Measurements from ENCODE around the gene RNF112. TPM values are rescaled to one million over a fixed set of nuclear protein-coding genes. Genes with fewer than 3 reads are reported as not detected.

Gene RNF112
- total RNA-seq, 1 experiment from 2014 or later = 0.81 TPM

GRCh38 chr17:19426631-19427030 is 15.6 kb downstream of the RNF112 start:
- Histone ChIP-seq H3K4me1 (ENCODE audit: insufficient read depth, low read length) (no peaks in the 10 kb centered on the region), H3T11ph (ENCODE audit: low read length) (no peak overlapping the region), H4K91ac (ENCODE audit: insufficient read length, low read depth, low read length) (no peak overlapping the region), H4K20me1 (ENCODE audit: control insufficient read depth, insufficient read depth, insufficient read length) (no peaks in the 10 kb centered on the region), H3K27me3 (ENCODE audit: insufficient read depth, low read length) (no peaks in the 10 kb centered on the region), H4K8ac (replicated peaks; ENCODE audit: insufficient read length, low read depth, low read length) (no peak overlapping the region), H3K9me3 (ENCODE audit: control insufficient read depth, low read depth, low read length) (no peaks in the 10 kb centered on the region), H2BK120ac (ENCODE audit: low read depth, low read length, poor library complexity, severe bottlenecking) (no peak overlapping the region), H4K5ac (ENCODE audit: insufficient read length, low read depth, low read length) (no peak overlapping the region), H3K4me2 (ENCODE audit: insufficient read depth, insufficient read length, low read length) (no peak overlapping the region), H2AFZ (ENCODE audit: low read length) (no peak overlapping the region), H2BK20ac (ENCODE audit: low read depth, low read length, poor library complexity, severe bottlenecking) (no peak overlapping the region), H2AK5ac (ENCODE audit: insufficient read length, low read length) (no peak overlapping the region), H3K4ac (ENCODE audit: low read depth, low read length) (no peak overlapping the region), H3K14ac (ENCODE audit: insufficient read depth, low read length) (no peak overlapping the region), H3K79me2 (ENCODE audit: insufficient read depth, low read length) (no peaks in the 10 kb centered on the region), H2BK12ac (ENCODE audit: insufficient read length, low read depth, low read length) (no peak overlapping the region), H3K9ac (ENCODE audit: extremely low read depth, insufficient read length, low read length) (no peak overlapping the region), H3K23ac (ENCODE audit: insufficient read length, low read depth, low read length) (no peak overlapping the region), H3K18ac (ENCODE audit: insufficient read length, low read depth, low read length) (no peak overlapping the region), H2BK5ac (ENCODE audit: insufficient read length, low read length) (no peak overlapping the region), H3K23me2 (ENCODE audit: insufficient read length, low read depth, low read length, poor library complexity, severe bottlenecking) (no peaks in the 10 kb centered on the region), H3K27ac (ENCODE audit: insufficient read length, low read depth, low read length) (no peak overlapping the region), H2BK15ac (ENCODE audit: low read depth, low read length) (no peak overlapping the region), H3K79me1 (ENCODE audit: insufficient read depth, low read depth, low read length, poor library complexity, severe bottlenecking) (no peaks in the 10 kb centered on the region), H3K56ac (ENCODE audit: insufficient read length, low read depth, low read length) (no peak overlapping the region)
- Mint-ChIP-seq H3K27me3 (ENCODE audit: low read depth) (no peaks in the 10 kb centered on the region; the same call in 1 of the 2 replicates), H3K4me1 (peaks cover 37 to 44% of the 10 kb centered on the region in 2 experiments), H3K4me3 (peak overlapping the region in 1 of 2 experiments; percentile 18; a peak in 2 of 5 replicates), H3K9me3 (peaks cover 2 to 4% of the 10 kb centered on the region in 2 experiments; a peak in 2 of 5 replicates), H3K27ac (peak overlapping the region; percentile 49 to 96 (median 62); a peak in 6 of 7 replicates), H3K36me3 (ENCODE audit: insufficient read depth in 1 of 3, low read depth in 3 of 3) (peaks cover 2 to 6% (median 3%) of the 10 kb centered on the region in 3 experiments; a peak in 2 of 7 replicates)
- TF ChIP-seq, protein P1, sequence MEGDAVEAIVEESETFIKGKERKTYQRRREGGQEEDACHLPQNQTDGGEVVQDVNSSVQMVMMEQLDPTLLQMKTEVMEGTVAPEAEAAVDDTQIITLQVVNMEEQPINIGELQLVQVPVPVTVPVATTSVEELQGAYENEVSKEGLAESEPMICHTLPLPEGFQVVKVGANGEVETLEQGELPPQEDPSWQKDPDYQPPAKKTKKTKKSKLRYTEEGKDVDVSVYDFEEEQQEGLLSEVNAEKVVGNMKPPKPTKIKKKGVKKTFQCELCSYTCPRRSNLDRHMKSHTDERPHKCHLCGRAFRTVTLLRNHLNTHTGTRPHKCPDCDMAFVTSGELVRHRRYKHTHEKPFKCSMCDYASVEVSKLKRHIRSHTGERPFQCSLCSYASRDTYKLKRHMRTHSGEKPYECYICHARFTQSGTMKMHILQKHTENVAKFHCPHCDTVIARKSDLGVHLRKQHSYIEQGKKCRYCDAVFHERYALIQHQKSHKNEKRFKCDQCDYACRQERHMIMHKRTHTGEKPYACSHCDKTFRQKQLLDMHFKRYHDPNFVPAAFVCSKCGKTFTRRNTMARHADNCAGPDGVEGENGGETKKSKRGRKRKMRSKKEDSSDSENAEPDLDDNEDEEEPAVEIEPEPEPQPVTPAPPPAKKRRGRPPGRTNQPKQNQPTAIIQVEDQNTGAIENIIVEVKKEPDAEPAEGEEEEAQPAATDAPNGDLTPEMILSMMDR (conservative IDR thresholded peaks at IDR 0.05) = no peak
- peak; percentile 61 for DNase-seq
- WGBS (ENCODE audit: extremely low coverage, insufficient read length, low lambda C conversion rate) = no CpG with 5 or more reads among the region's 5 CpGs

All from H9 (cell line).